Colonic mucosa (tissue), 4 donors: ENCODE measurements around the gene EPHB4. TPM values are rescaled to one million over a fixed set of nuclear protein-coding genes. Genes with fewer than 3 reads are reported as not detected.
"Not testable (repeated sequence)": the region's sequence is repeated elsewhere in the genome, so short reads cannot be mapped to it uniquely, and the experiment has no call there.

Experiments
- DNase-seq: peaks from one replicate; pipeline ENCODE4 v3.0.0-alpha.2; 2020
- H3K27ac ChIP-seq: fragments of 200-600 bp; one replicate; pipeline ENCODE4 v1.8.0; 2021
- H3K27me3 ChIP-seq: fragments of 200-600 bp; one replicate; pipeline ENCODE4 v1.8.0; 2021
- H3K36me3 ChIP-seq: fragments of 200-600 bp; one replicate; pipeline ENCODE4 v1.8.0; 2021
- H3K4me1 ChIP-seq: fragments of 200-600 bp; one replicate; pipeline ENCODE4 v1.8.0; 2021; ENCODE audit warnings: mild to moderate bottlenecking
- H3K4me3 ChIP-seq: fragments of 200-600 bp; one replicate; pipeline ENCODE4 v1.8.0; 2021
- H3K9ac ChIP-seq, 2 donors: one replicate each; pipeline ENCODE4 v1.7.0; 2013; ENCODE audit warnings: control low read depth in 2 of 2, low read depth in 2 of 2, low read length in 2 of 2
- H3K9me3 ChIP-seq: fragments of 200-600 bp; one replicate; pipeline ENCODE4 v1.8.0; 2021
- CTCF ChIP-seq: fragments of 200-600 bp; IDR thresholded peaks from one replicate; pipeline ENCODE4 v1.8.0; 2022; ENCODE audit warnings: antibody characterized with exemption, mild to moderate bottlenecking
- intact Hi-C: fragments of 100-400 bp; cut with DNase I; formaldehyde crosslinking; loops from one replicate; pipeline ENCODE4 v1.14.1; 2022
- total RNA-seq, 2 donors: library from RNA; stranded (reverse); fragmentation: NEBNext Ultra II Directional in 1 of 2; extraction: Animal tissue kit (Norgen Biotek cat#: 25700) in 1 of 2; gene quantifications; one replicate each; pipeline ENCODE4 v1.2.1, GENCODE V29; 2021
- donor health status: healthy.
- donor health status: DM: no; HTN: no; CAD: no.
- donor health status: DM: no; HTN: no; CAD: no.

The EPHB4 gene
- total RNA-seq, 2 donors from 2014 or later = 43.1 to 75.9 TPM

- H3K36me3 ChIP-seq = no peaks in the 10 kb centered on the region
- H3K9me3 ChIP-seq = no peaks in the 10 kb centered on the region
- no peaks in the 10 kb centered on the region for H3K27me3 ChIP-seq
- intact Hi-C loops = no loop called here
- no peaks in the 10 kb centered on the region for H3K4me1 ChIP-seq
- H3K4me3 ChIP-seq = no peak overlapping the region
- TF ChIP-seq CTCF = no peak
- no peak overlapping the region for H3K27ac ChIP-seq
- no peak for DNase-seq
- H3K9ac ChIP-seq = no peak overlapping the region
Observed at GRCh38 chr7:100812729-100813128, 14.6 kb downstream of the EPHB4 start.

- no peak for TF ChIP-seq CTCF
- no peaks in the 10 kb centered on the region for H3K36me3 ChIP-seq
- no peaks in the 10 kb centered on the region for H3K4me1 ChIP-seq
- no peaks in the 10 kb centered on the region for H3K27me3 ChIP-seq
- no peaks in the 10 kb centered on the region for H3K9me3 ChIP-seq
- H3K27ac ChIP-seq = no peak overlapping the region
- H3K9ac ChIP-seq = no peak overlapping the region
- intact Hi-C loops = no loop called here
- H3K4me3 ChIP-seq = no peak overlapping the region
- no peak for DNase-seq
Observed at GRCh38 chr7:100811480-100811879, 15.8 kb downstream of the EPHB4 start.

- H3K27ac ChIP-seq = no peak overlapping the region
- no peak for DNase-seq
- peaks cover 6% of the 10 kb centered on the region for H3K4me1 ChIP-seq
- no peaks in the 10 kb centered on the region for H3K9me3 ChIP-seq
- H3K27me3 ChIP-seq = no peaks in the 10 kb centered on the region
- no peak overlapping the region for H3K4me3 ChIP-seq
- no peak overlapping the region for H3K9ac ChIP-seq
- no peaks in the 10 kb centered on the region for H3K36me3 ChIP-seq
- intact Hi-C loops = no loop called here
- TF ChIP-seq CTCF = no peak
Observed at GRCh38 chr7:100808354-100808875, 18.9 kb downstream of the EPHB4 start.

- H3K4me1 ChIP-seq = peaks cover 19% of the 10 kb centered on the region
- intact Hi-C loops, H3K27ac ChIP-seq, H3K9ac ChIP-seq, H3K4me3 ChIP-seq, DNase-seq, H3K9me3 ChIP-seq, H3K36me3 ChIP-seq, H3K27me3 ChIP-seq: not testable (repeated sequence)
Observed at GRCh38 chr7:100806883-100807282, 20.4 kb downstream of the EPHB4 start.

GRCh38 chr7:100806276-100806675 is 21.0 kb downstream of the EPHB4 start:
- TF ChIP-seq CTCF = no peak
- Histone ChIP-seq H3K27ac (no peak overlapping the region), H3K9ac (no peak overlapping the region), H3K4me1 (peaks cover 21% of the 10 kb centered on the region), H3K36me3 (no peaks in the 10 kb centered on the region), H3K27me3 (no peaks in the 10 kb centered on the region), H3K4me3 (no peak overlapping the region), H3K9me3 (no peaks in the 10 kb centered on the region)
- intact Hi-C loops = no loop called here
- no peak for DNase-seq

- Histone ChIP-seq H3K27me3 (no peaks in the 10 kb centered on the region), H3K4me3 (no peak overlapping the region), H3K4me1 (peaks cover 27% of the 10 kb centered on the region), H3K9ac (no peak overlapping the region), H3K36me3 (no peaks in the 10 kb centered on the region), H3K27ac (no peak overlapping the region), H3K9me3 (no peaks in the 10 kb centered on the region)
- no peak for DNase-seq
- intact Hi-C loops = no loop called here
- no peak for TF ChIP-seq CTCF
Observed at GRCh38 chr7:100804681-100805431, 22.5 kb downstream of the EPHB4 start.
